Neural progenitor cell (in vitro differentiated cells): Measurements from ENCODE around the gene PLPP3.
"Not testable (repeated sequence)": the region's sequence is repeated elsewhere in the genome, so short reads cannot be mapped to it uniquely, and the experiment has no call there.

ENCODE experiments used
- CTCF ChIP-seq: fragments of 200-600 bp; sonication (generic); IDR thresholded peaks from 2 replicates; pipeline ENCODE4 v1.5.1; 2017; ENCODE audit warnings: antibody characterized with exemption, mild to moderate bottlenecking
- EZH2phosphoT487 ChIP-seq: fragments of 200-600 bp; sonication (generic); IDR thresholded peaks from 2 replicates; pipeline ENCODE4 v1.6.1; 2017; ENCODE audit warnings: antibody characterized with exemption

GRCh38 chr1:56595397-56596191 lies 16.2 kb upstream of the PLPP3 start:
- not testable (repeated sequence) for TF ChIP-seq CTCF, EZH2phosphoT487
